GM03348 (cell line): ENCODE results near the gene FXN.
A peak's percentile ranks its signal among the peaks of the same experiment; 100 is the strongest.
"Not testable (repeated sequence)": the region's sequence is repeated elsewhere in the genome, so short reads cannot be mapped to it uniquely, and the experiment has no call there.

Source experiments
- DNase-seq: peaks from one replicate; pipeline ENCODE4 v3.0.0; 2012; ENCODE audit warnings: low spot score

Gene FXN

DNA sequence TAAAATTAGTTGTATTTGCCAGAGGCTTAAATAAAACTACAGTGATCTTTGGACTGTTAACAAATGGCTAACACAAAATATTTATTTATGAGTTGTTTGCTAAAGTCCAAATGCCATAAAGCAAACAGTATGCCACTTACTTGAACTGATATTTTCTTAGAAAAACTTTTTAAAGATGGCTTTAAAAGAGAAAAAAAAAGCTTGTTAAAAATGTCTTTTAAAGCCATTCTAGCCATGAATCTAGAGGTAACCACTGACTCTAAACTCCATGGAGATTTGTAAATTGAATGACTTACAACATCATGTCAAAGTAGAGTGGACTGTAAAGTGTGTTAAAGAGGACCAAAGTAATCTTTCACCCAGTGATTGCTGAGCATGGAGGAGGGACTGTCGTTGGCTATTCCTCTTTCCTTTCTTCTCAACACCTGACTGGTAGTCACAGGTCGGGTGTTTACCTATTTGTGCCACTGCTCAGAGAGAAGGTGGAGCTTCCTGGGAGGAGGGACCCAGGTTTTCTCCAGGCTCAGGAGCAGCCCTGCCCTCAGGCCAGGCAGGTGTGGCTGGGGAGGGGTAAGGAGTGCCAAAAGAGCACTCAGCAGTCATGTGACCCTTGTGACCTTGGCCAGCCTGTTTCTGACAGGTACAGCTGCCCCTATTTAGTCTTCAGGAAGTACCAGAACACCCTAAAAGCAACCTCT lies 69.4 kb downstream of the FXN start:
- no peak for DNase-seq

DNA sequence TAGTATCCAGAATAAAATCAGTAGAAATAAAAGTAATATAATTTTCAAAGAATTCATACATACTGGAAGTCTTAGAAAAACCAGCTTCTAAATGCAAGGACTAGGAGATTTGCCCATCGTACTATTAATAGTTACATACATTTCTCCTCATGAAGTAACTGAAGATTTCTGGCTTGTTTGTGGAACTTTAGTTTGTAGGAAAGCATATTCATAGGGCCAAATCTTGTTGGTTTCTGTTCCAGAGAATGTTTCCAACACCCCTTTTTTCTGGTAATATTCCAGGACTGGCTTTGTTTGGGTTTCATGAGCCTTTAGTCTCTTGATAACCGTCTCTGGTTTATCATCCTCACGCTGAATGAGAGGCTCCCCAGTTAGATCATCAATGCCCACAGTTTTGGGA lies 72.2 kb downstream of the FXN start:
- no peak for DNase-seq

DNA sequence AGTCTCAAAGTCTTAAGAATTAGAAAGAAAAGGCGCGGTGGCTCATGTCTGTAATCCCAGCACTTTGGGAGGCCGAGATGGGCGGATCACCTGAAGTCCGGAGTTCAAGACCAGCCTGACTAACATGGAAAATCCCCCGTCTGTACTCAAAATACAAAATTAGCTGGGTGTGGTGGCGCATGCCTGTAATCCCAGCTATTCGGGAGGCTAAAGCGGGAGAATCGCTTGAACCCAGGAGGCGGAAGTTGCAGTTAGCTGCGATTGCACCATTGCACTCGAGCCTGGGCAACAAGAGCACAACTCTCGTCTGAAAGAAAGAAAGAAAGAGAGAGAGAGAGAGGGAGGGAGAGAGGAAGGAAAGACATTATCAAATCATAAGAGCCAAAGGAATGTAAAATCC lies 73.2 kb downstream of the FXN start:
- not testable (repeated sequence) for DNase-seq

DNA sequence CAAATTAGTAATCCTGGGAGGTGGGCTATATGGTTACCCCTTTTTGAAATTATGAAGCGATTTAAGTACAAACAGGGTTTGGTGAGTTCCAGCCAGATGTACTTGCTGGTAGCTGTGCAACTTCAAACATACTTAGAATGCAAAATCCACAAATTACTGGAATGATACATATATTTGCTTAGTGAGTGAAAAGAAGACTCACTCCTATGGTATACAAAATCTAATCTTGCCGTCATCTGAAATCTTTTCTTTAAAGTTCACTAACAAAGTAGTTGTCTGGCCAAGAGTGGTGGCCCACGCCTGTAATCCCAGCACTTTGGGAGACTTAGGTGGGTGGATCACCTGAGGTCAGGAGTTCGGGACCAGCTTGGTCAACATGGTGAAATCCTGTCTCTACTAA lies 73.6 kb downstream of the FXN start:
- no peak for DNase-seq

DNA sequence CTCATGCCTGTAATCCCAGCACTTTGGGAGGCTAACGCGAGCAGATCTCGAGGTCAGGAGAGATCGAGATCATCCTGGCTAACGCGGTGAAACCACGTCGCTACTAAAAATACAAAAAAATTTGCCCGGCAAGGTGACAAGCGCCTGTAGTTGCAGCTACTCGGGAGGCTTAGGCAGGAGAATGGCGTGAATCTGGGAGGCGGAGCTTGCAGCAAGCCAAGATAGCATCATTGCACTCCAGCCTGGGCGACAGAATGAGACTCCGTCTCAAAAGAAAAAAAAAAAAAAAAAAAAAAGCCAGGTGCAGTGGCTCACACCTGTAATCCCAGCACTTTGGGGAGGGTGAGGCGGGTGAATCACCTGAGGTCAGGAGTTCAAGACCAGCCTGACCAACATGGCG lies 77.1 kb downstream of the FXN start:
- DNase-seq: not testable (repeated sequence)

DNA sequence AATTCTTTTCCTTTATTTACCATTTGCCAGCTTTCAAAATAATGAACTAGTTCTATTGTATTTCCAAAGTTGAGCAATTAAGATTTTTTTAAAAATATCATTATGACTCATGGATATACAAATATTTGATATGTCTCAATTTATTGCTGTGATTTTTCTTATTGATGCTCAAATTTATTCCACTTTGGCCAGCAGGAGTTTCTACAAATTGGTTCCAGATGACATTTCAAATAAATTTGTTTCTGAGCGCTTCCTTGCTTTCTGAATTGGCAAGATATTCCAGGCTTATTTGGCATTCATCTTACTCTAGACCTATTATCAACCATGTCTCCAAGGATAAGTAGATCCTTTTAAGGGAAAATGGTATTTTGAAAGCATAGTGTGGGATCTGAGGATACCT lies 80.1 kb downstream of the FXN start:
- DNase-seq: peak; percentile 72

DNA sequence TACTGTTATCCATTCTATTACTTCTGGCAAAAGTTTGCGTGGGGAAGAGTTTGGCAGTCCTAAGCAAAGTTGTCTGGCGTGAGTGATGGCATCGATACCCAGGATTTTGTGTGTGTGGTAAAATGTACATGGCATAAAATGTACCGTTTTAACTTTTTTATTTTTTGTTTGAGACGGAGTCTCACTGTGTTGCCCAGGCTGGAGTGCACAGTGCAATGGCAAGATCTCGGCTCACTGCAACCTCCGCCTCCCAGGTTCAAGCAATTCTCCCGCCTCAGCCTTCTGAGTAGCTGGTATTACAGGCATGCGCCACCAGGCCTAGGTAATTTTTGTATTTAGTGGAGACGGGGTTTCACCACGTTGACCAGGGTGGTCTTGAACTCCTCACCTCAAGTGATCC lies 83.1 kb downstream of the FXN start:
- no peak for DNase-seq

DNA sequence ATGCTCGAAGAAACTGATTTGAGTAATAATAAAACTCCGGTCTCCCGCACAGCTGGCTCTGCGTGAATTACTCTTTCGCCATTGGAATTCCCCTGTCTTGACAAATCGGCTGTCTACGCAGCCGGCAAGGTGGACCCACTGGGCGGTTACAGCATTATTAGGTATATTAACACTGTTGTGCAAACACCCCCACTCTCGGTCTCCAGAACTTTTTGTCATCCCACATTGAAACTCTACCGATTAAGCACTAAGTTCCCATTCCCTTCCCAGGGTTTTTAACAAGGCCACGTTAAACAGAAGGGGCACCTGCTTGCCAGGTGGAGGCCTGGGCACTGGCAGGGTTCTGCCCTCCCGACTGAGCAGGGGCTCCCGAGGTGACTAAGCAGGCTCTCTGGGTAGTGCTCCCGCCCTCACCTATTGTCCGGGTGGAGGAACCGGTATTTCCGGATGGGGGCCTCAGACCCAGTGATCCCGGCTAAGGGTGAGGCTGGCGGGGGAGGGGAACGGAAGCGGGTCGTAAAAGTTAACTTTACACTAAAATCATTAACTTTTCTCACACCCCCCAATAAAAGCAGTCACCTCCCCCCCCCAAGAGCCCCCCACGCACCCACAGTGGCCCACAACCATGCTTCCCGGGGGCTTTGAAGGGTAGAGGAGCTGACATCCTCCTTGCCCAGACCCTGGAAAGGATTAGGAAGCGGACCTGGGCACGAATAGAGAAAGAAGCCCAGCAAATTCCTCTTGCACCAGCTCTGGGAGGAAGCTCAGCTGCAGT lies 85.0 kb downstream of the FXN start:
- DNase-seq: no peak

DNA sequence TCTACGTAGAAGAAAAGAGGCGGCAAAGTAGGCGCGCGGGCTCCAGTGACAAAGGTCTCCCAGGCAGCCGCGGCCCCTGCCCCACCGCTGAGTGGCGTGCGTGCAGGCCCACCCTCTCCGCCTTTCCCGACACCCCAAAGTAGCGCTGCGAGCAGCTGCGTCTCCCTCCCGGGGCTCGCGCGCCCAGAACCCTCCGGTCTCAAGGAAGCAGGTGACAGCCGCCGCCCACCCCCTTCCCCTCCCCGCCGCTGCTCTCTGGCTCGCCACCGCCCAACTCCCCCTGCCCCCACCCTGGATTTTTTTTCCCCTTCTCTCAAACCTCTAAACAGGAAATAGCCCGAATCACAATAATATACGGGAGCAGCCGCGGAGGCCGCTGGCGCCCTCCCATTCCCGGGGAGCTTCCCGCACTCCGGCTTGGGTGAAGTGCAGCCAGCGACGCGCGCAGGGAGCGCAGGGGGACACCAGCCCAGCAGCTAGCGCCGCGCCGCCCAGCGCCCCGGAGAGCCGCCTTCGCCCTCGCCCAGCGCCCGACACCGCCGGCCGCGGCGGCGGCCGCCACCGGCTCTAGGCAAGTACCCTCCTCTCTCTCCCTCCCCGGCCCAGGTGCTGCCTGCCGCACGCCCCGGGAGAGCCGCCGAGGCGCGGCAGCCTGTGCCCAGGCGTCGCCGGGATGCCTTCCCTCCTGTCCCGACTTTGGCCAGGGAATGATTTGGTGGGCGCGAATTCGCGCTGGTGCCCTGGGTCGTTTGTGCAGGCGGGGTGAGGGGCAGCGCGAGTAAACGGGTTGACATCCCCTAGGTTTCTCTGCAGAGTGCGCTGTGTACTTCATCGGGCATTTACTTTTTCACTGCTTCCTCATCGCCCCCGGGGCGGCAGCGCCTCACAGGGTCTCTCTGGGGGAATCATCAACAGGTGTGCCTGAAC lies 85.9 kb downstream of the FXN start:
- DNase-seq: peak; percentile 60

DNA sequence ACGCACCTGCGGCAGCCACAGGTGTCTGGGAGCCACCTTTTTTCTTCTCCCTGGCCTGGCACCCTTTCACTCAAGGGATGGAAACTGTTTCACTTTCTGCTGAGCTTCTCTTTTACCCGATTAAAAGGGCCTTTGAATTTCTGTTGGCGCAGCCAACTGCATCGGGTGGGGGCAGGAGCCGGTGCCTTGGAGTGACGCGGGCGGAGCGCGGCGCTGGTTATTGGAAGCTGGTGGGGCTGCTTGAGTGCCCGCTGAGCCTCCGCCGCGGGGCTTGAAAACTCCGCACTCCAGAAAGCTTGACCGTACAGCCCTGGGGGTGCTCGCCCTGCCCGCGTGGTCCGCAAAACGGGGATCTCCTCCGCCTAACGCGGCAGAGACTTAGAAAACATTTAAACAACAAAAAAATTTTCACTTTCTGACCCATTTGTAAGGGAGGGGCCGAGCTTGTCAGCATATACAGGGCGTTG lies 86.6 kb downstream of the FXN start:
- peak; percentile 68 for DNase-seq

DNA sequence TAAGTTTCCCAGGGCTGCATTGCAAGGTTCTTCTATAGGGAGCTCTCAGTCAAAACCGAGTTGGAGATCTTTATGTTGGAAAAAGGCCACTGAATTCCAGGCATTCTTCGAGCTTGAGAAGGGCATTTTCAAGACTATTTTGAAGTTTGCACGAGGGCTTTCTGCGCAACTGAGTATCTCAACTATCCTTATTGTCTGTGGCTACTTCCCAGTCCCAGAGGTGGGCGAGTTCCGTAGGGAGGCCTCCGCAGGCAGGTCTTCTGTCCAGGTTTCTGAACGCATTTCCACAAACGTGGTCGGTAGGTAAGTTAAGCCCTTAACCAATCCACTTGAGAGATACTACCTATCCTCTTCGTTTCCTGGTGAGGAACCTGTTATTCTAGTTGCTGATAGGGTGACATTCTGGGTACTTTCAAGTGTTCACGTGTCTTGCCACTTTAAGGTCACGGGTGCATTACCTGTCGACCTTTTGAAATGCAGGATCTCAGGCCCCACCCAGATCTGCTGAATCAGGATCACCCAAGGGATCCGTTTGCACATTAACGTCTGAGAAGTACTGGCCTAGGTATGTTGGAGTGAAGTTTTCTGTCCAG lies 87.1 kb downstream of the FXN start:
- peak; percentile 63 for DNase-seq

DNA sequence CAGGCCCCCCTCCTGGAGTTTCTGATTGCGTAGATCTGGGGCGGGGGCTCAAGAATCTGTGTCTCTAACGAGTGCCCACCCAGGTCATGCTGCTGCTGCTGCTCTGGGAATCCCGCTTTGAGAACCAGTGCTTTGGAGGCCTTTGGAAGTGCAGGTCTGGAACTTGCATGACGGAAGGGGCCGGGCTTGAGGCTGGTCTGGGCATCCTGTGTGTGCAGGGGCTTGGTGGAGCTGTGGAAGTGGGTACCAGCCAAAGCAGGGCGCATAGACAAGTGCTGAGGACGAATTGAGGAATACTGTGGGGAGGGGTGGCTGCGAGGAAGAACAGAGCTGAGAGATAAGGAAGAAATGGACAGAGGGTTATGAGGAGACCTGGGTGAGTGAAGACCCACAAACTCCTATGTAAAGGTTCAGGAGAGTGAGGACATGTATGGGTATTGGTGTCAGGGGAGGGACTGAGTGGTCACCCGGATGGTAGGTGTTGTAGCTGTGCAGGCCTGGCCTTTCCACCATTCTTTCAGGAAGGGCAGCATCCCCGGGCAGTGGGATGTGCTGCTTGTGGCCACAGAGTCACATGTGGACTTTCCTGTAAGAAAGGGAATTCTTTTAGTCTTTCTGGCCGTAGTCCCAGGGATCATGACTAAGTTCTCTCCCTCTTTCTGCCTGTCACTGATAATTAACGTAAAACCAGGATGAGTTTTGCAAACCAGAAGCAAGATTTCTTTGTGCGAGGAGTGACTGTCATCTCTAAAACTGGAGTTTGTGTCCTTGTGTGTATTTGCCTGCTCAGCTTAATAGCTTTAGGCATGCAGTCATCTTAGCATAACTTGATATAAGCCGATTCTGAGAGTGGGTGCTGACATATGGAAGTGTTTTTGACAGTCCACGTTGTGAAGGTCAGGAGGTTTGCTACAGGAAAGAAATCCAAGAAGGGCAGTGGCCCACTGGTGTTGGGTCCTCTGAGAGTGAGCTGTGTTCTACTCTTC lies 95.2 kb downstream of the FXN start:
- peak; percentile 63 for DNase-seq

DNA sequence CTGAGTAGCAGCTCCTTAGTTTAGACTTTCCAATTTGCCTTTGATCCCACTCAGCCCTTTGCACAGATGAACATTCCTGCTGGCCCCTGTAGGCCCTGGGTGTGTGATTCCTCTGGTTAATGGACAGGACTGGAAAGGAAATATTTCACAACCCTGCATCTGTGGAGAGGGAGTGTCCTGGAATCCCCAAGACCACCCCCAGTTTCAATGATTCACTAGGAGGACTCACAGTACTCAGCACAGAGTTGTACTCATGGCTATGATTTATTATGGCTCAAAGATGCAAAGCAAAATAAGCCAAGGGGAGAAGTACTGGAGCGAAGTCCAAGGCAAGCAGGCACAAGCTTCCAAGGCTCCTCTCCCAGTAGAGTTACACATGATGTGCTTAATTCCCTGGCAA lies 96.1 kb downstream of the FXN start:
- DNase-seq: peak; percentile 79

DNA sequence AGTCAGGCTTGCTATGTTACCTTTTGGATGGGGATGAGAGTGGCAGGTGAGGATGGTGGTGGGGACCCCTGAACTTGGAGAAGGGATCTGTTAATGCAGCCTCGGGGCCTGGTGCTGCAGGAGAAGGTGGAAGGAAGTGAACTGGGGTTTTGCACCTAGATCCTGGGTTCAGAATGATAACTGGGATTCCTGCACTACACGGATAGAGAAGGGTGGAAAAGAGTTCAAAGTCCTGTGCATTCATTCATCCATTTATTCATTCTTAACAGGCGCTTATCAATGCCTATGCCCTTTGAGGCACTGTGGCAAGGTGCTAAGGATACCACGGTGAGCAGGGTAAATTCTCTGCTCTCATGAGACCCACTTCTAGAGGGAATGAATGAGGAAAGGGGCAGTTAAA lies 96.8 kb downstream of the FXN start:
- no peak for DNase-seq

DNA sequence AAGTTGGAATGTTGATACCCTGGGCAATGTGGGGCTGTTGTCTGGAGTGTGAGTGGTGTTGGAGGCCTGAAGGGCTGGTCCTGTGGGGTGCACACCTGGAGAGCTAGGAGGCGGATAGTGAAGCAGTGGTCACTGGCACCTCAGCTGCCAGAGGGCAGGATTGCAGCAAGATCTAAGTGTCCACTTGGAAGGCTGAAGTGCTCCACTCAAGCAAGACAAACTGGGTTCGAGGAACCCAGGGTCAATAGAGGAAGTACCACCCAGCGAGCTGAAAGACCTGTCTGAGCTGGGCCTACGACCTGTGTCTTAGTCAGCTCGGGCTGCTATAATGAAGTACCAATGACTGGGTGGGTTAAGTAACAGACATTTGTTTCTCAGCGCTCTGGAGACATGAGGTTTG lies 98.9 kb downstream of the FXN start:
- no peak for DNase-seq

DNA sequence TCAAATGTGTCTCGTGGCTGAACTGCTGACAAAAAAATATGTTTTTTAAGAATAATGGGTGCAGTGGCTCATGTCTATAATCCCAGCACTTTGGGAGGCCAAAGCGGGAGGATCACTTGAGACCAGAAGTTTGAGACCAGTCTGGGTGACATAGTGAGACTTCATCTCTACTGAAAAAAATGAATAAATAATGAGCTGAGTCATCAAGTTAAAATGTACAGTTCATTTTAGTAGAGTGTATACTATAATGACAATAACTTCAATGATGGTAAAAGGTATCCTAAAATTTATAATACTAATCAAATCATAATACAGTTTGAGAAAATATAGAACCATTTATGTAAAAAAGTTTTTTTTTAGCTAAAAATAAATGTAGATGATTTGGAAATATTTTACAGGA lies 100.6 kb downstream of the FXN start:
- no peak for DNase-seq

DNA sequence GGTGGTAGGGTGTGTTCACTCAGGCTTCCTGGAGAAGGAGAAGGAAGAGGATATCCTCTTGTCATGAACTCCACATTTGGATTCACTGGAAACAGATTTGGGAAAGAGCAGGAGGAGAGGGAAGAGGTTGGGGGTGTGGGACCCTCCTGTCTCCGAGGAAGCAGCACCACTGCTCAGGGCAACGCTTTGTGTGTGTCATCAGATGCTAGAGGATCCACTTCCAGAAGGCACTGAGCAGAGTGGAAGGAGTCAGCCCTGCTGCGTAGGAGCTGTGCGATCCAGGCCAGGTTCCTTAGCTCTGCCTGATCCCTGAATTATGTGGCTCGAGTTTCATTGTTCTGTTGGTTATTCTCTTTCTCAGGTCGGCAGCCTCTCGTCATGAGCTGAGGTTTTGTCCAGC lies 101.2 kb downstream of the FXN start:
- no peak for DNase-seq

DNA sequence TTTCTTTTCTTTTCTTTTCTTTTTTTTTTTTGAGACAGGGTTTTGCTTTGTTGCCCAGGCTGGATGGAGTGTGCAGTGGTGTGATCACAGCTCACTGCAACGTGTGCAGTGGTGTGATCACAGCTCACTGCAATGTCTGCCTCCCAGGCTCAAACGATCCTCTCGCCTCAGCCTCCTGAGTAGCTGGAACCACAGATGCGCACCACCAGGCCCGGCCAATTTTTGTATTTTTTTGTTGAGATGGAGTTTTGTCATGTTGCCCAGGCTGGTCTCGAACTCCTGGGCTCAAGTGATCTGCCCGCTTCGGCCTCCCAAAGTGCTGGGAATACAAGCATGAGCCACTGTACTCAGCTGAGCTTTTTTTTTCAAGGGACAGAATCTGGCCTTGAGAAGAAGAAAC lies 101.8 kb downstream of the FXN start:
- DNase-seq: no peak

DNA sequence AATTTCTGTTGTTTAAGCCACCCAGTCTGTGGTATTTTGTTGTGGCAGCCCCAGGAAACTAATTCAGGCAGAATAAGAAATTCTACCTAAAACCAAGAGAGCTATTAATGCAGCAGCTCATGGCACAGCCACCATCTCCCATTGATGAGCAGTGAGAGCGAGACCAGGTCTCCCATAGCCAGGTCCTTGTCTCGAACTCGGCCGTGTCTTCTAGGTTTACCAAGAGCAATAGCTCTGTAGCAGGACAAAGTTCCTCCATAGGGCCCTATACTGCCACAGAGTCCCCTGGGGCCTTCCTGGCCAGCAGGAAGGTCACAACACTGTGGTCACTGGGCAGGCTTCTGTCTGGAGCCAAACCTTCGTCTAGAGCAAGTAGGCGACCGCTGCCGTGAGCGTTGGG lies 104.0 kb downstream of the FXN start:
- no peak for DNase-seq

DNA sequence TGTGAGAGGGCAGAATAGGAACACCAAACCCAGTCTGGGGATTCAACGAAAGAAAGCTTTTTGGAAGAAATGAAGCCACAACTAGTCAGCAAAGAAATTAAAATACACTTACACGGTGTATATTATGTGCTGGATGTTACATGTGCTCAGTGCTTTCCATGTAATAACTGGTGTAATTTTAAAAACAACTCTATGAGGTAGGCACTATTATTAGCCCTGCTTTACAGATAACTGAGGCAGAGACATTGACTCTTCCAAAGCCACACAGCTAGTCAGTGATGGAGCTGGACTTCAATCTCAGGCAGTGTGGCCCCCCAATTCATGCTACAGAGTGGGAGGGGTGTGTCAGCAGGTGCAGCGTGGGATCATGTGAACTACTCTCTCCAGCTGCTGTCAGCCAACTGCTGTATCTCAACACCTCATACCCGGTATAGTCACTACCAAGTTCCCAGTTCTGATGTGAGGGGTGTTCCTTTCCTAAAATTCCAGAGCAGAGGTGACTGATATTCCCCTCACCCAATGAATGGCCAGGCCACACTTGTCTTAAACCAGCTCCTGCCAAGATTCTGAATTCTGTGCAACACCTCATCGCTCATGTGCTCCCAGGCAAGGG lies 104.7 kb downstream of the FXN start:
- no peak for DNase-seq

DNA sequence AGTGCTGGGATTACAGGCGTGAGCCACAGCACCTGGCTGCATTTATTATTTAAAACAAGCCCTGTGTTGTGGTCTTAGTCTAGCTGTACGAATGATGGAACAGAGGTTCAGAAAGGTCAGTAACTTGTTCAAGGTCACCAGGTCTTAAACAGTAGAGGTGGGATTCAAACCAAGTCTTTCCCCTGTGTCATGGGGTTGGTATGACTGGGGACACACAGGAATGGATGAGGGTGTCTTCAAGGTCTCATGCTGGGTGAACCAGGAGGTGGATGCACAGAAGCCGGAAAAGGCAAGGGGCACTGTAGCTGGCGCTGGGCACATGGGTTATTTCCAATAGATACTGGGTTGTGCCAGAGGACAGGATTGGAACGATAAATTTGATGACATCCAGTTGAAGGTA lies 106.3 kb downstream of the FXN start:
- DNase-seq: no peak
